GM12878 (cell line): Measurements from ENCODE around the gene FJX1. TPM values are rescaled to one million over a fixed set of nuclear protein-coding genes. Genes with fewer than 3 reads are reported as not detected.

Experiments
- ATAC-seq: fragments of 200-7000 bp; cut with Tn5 transposase; 3 replicates; pipeline ENCODE4 v1.9.1; 2020; ENCODE audit warnings: mild to moderate bottlenecking, moderate library complexity
- BruUV-seq: library from RNA; stranded (reverse); fragments of 400-500 nt; replicated peaks from 2 replicates; lab custom pipeline; 2021; lab: Mats Ljungman, UMichigan
- CTCF ChIA-PET: fragments of 300-600 bp; sonication (Branson Sonifier 250); formaldehyde crosslinking; extraction: SDS; loops from one replicate; lab custom pipeline; 2021; ENCODE audit warnings: inconsistent platforms; lab: Yijun Ruan, JAX
- POLR2A ChIA-PET: fragments of 350-600 bp; formaldehyde crosslinking; extraction: SDS; loops from one replicate; lab custom pipeline; 2021; ENCODE audit warnings: inconsistent platforms; lab: Charles Lee
- RAD21 ChIA-PET: fragments of 300-600 bp; sonication (Branson Sonifier 250); formaldehyde crosslinking; loops from one replicate; lab custom pipeline; 2023; ENCODE audit warnings: antibody characterized with exemption; ENCODE audit not compliant: unreplicated experiment; lab: Charles Lee
- SMC1A ChIA-PET: fragments of 300-600 bp; sonication (Branson Sonifier 250); formaldehyde crosslinking; loops from one replicate; lab custom pipeline; 2023; ENCODE audit not compliant: unreplicated experiment, uncharacterized antibody; lab: Charles Lee
- DNase-seq: peaks from one replicate; pipeline ENCODE4 v3.0.0-alpha.2; 2011; ENCODE audit warnings: low read depth, low spot score
- FAIRE-seq: peaks from 3 replicates; lab custom pipeline; 2011; peaks lifted over from hg19 to GRCh38; lab: Jason Lieb, UNC
- H2AFZ ChIP-seq: 2 replicates; pipeline ENCODE4 v1.6.0; 2011; ENCODE audit warnings: low read depth, low read length, control low read depth; ENCODE audit not compliant: control insufficient read depth
- H3K27ac ChIP-seq: 2 replicates; pipeline ENCODE4 v1.5.1; 2011; ENCODE audit warnings: control low read depth; ENCODE audit not compliant: control insufficient read depth, insufficient read depth
- H3K27me3 ChIP-seq, 2 experiments: replicated peaks in 1 of 2; 2 replicates each; pipeline versions ENCODE4 v1.6.0 to v1.6.1; 2011; ENCODE audit warnings: low read length in 1 of 2; ENCODE audit not compliant: control insufficient read depth in 2 of 2, insufficient read depth in 2 of 2
- H3K36me3 ChIP-seq, 2 experiments: 2 replicates each; pipeline ENCODE4 v1.5.1; 2011; ENCODE audit warnings: low read length in 1 of 2; ENCODE audit not compliant: control insufficient read depth in 2 of 2, insufficient read depth in 2 of 2
- H3K4me1 ChIP-seq: 2 replicates; pipeline ENCODE4 v1.6.1; 2011; ENCODE audit warnings: mild to moderate bottlenecking, low read length, moderate library complexity, mixed read lengths; ENCODE audit not compliant: control insufficient read depth, insufficient read depth
- H3K4me2 ChIP-seq: 2 replicates; pipeline ENCODE4 v1.6.0; 2011; ENCODE audit warnings: control low read depth; ENCODE audit not compliant: control insufficient read depth, insufficient read depth
- H3K4me3 ChIP-seq: fragments of 200-600 bp; sonication (generic); 2 replicates; pipeline ENCODE4 v1.5.1; 2016
- H3K79me2 ChIP-seq: 2 replicates; pipeline ENCODE4 v1.6.0; 2011; ENCODE audit warnings: low read length; ENCODE audit not compliant: control insufficient read depth, insufficient read depth
- H3K9ac ChIP-seq: 2 replicates; pipeline ENCODE4 v1.8.0; 2011; ENCODE audit warnings: low read length, control low read depth, mixed read lengths; ENCODE audit not compliant: control insufficient read depth, insufficient read depth
- H3K9me3 ChIP-seq: replicated peaks from 3 replicates; pipeline ENCODE4 v1.5.1; 2011; ENCODE audit warnings: mild to moderate bottlenecking, low read length; ENCODE audit not compliant: control insufficient read depth, insufficient read depth
- H4K20me1 ChIP-seq: 2 replicates; pipeline ENCODE4 v1.6.0; 2011; ENCODE audit not compliant: control insufficient read depth, insufficient read depth
- CHD2 ChIP-seq: IDR thresholded peaks from 2 replicates; pipeline ENCODE4 v1.6.1; 2011; ENCODE audit warnings: low read depth, low read length, improper control_type of control experiment, borderline replicate concordance
- CREB1 ChIP-seq: IDR thresholded peaks from 2 replicates; pipeline ENCODE4 v1.6.1; 2012; ENCODE audit warnings: low read depth, mild to moderate bottlenecking, inconsistent platforms
- EGR1 ChIP-seq, 2 experiments: IDR thresholded peaks; 1 replicate in 1 of 2; 2 replicates in 1 of 2; pipeline ENCODE4 v1.6.1; 2011 to 2012; ENCODE audit warnings: low read depth in 2 of 2, low read length in 2 of 2, borderline replicate concordance in 1 of 2, mild to moderate bottlenecking in 1 of 2, moderate library complexity in 1 of 2
- HDAC2 ChIP-seq: fragments of 200-600 bp; sonication (generic); IDR thresholded peaks from 2 replicates; pipeline ENCODE4 v1.6.1; 2017
- HDGF ChIP-seq: fragments of 450-650 bp; IDR thresholded peaks from 2 replicates; pipeline ENCODE4 v1.6.1; 2016; ENCODE audit warnings: antibody characterized with exemption
- MEF2B ChIP-seq: fragments of 450-650 bp; IDR thresholded peaks from 2 replicates; pipeline ENCODE4 v1.6.1; 2018; ENCODE audit warnings: mild to moderate bottlenecking, moderate library complexity; ENCODE audit not compliant: partially characterized antibody, poor library complexity, severe bottlenecking
- MXI1 ChIP-seq: fragments of 150-350 bp; IDR thresholded peaks from 2 replicates; pipeline ENCODE4 v1.6.1; 2011; ENCODE audit warnings: low read depth, mild to moderate bottlenecking, inconsistent platforms, low read length, improper control_type of control experiment
- NRF1 ChIP-seq: conservative IDR thresholded peaks from 2 replicates; pipeline ENCODE4 v1.6.1; 2011; ENCODE audit warnings: mild to moderate bottlenecking, low read depth, low read length, improper control_type of control experiment
- PAX5 ChIP-seq: IDR thresholded peaks from 2 replicates; pipeline ENCODE4 v1.6.1; 2011; ENCODE audit warnings: low read depth, low read length, borderline replicate concordance
- RUNX3 ChIP-seq: IDR thresholded peaks from 2 replicates; pipeline ENCODE4 v1.6.1; 2012; ENCODE audit warnings: low read length, inconsistent platforms
- SKIL ChIP-seq: fragments of 450-650 bp; IDR thresholded peaks from 2 replicates; pipeline ENCODE4 v1.6.1; 2017; ENCODE audit warnings: mild to moderate bottlenecking, low read depth, inconsistent platforms; ENCODE audit not compliant: poor library complexity, severe bottlenecking
- TCF12 ChIP-seq: IDR thresholded peaks from 2 replicates; pipeline ENCODE4 v1.6.1; 2011; ENCODE audit warnings: low read depth, mild to moderate bottlenecking, low read length
- TCF7 ChIP-seq: IDR thresholded peaks from 2 replicates; pipeline ENCODE4 v1.6.1; 2014; ENCODE audit warnings: antibody characterized with exemption, borderline replicate concordance
- ZBTB40 ChIP-seq: fragments of 450-650 bp; IDR thresholded peaks from 2 replicates; pipeline ENCODE4 v1.6.1; 2016; ENCODE audit warnings: mild to moderate bottlenecking, moderate library complexity, borderline replicate concordance
- ZSCAN29 ChIP-seq: fragments of 450-650 bp; IDR thresholded peaks from 2 replicates; pipeline ENCODE4 v1.6.1; 2017; ENCODE audit warnings: mild to moderate bottlenecking, moderate library complexity
- WGBS: methylation state at CpG from one replicate; pipeline ENCODE4 v1.1.6; 2016; ENCODE audit warnings: low lambda C conversion rate; ENCODE audit not compliant: insufficient replicate concordance, insufficient coverage; ENCODE audit errors: missing lambda C conversion rate; 5-methylcytosine and 5-hydroxymethylcytosine counted together
- in situ Hi-C: fragments of 300-500 bp; cut with MboI; formaldehyde crosslinking; loops from 9 replicates; pipeline ENCODE4 v1.14.3; 2018; ENCODE audit warnings: mixed read lengths
- intact Hi-C: fragments of 100-400 bp; cut with micrococcal nuclease; formaldehyde crosslinking; loops from one replicate; pipeline ENCODE4 v1.14.2; 2022; ENCODE audit not compliant: unreplicated experiment
- polyA plus RNA-seq, 11 experiments: library from polyadenylated mRNA; depleted of rRNA in 4 of 11; unstranded in 6 of 11; stranded (reverse) in 5 of 11; fragments of >200 nt; fragmentation: Nextera tagmentation in 4 of 11; fragmentation: Illumina TruSeq in 1 of 11; extraction: Ambion mirVana in 4 of 11; extraction: Trizol in 1 of 11; gene quantifications; 1 replicate in 1 of 11; 2 replicates in 10 of 11; pipeline versions ENCODE4 v1.2.1 to v1.2.3, GENCODE V29; 2011 to 2016; ENCODE audit warnings: inconsistent platforms in 2 of 11, missing spikeins in 2 of 11, low read depth in 1 of 11
- total RNA-seq, 4 experiments: library from RNA; depleted of rRNA in 3 of 4; stranded (reverse); fragments of >200 nt in 3 of 4; fragmentation: Illumina TruSeq in 1 of 4; extraction: Trizol in 1 of 4; gene quantifications; 2 replicates each; pipeline versions ENCODE4 v1.2.1 to v1.2.3, GENCODE V29; 2013 to 2021

Gene FJX1
- total and polyA plus RNA-seq, 10 of the 15 experiments (the other 5 are each of a cell fraction or from before 2014, with no cell fraction given) = 1.7 to 26.1 (median 10.0) TPM

DNA sequence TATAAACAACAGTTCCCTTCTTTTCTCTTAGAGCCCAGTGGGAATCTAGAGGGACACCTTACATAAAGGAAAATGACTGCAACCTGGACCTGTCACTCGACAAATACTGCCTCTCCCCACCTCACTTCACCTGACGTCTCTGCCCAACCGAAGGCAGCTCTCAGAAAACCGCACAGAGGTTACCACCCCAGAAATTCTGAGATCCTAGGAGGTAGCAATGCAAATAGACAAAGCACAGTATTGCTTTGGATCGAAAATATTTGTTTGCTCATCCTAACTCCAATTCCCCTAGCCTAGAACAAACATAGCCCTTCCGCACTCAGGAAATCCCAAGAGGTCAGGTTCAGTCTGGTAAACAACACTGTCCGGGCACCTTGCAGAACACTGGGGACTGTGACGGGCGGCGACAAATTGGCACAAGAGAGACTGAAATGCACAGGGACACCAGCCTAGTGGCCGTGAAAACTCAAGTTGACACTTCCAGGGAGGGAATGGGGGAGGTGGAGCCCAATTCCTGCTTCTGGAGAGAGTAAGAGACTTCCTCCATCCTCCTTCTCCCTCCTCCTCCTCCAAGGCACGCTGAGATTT, 43.9 kb downstream of the FJX1 start (continued):
- TF ChIP-seq SKIL (peak; percentile 48), TCF12 (no peak), RUNX3 (peak; percentile 10; the same call in 1 of the 2 replicates), HDAC2 (no peak), CHD2 (no peak), MEF2B (no peak)

- DNase-seq (peak; percentile 37), FAIRE-seq (peak; percentile 91), ATAC-seq (peak; percentile 93)
- BruUV-seq = TSS peak; percentile 74
- Histone ChIP-seq H3K4me1 (peaks cover 7% of the 10 kb centered on the region), H3K79me2 (peaks cover 39% of the 10 kb centered on the region), H3K9me3 (peaks cover 12% of the 10 kb centered on the region), H3K9ac (peak within 1 kb of the TSS; percentile 65), H3K36me3 (no peaks in the 10 kb centered on the region), H2AFZ (peak within 1 kb of the TSS; percentile 78), H4K20me1 (no peaks in the 10 kb centered on the region), H3K27me3 (no peaks in the 10 kb centered on the region), H3K4me2 (peak within 1 kb of the TSS; percentile 79), H3K27ac (peak within 1 kb of the TSS; percentile 70), H3K4me3 (peak within 1 kb of the TSS; percentile 73)
- CTCF ChIA-PET = interaction anchor here (1.1 kb wide), 1 partner anchor 159 kb away, joined by 3 read pairs; no protein-coding TSS in a partner anchor
- RAD21 ChIA-PET = interaction anchor here (1.6 kb wide), 1 partner anchor 159 kb away, joined by 7 read pairs; no protein-coding TSS in a partner anchor
- POLR2A ChIA-PET = no interaction called here
- in situ Hi-C loops (no loop called here), intact Hi-C loops (loop anchor here (1.0 to 2.0 kb wide), 2 partner anchors 45 to 60 kb away; partner anchors contain the start of gene FJX1)
- SMC1A ChIA-PET = interaction anchor here (1.1 kb wide), 1 partner anchor 139 kb away, joined by 3 read pairs; no protein-coding TSS in a partner anchor
- 2% methylated on average over 51 of the region's 82 CpGs for WGBS
- peak; percentile 97 for TF ChIP-seq HDGF
- TF ChIP-seq TCF7 = no peak
- TF ChIP-seq ZBTB40 = peak; percentile 88
- TF ChIP-seq NRF1 = no peak
- TF ChIP-seq EGR1 (IDR thresholded peaks at IDR 0.05; ENCODE audit: borderline replicate concordance in 1 of 2, low read depth in 2 of 2, low read length in 2 of 2) = peak in 1 of 2 experiments; percentile 88; a peak in 1 of 3 replicates
- peak; percentile 71; the same call in 1 of the 2 replicates for TF ChIP-seq CREB1
- peak; percentile 79; the same call in 1 of the 2 replicates for TF ChIP-seq MXI1
- TF ChIP-seq PAX5 = 0 out of 2 replicates have a peak, but pooled peaks have one; percentile 5
- 0 out of 2 replicates have a peak, but pooled peaks have one; percentile 18 for TF ChIP-seq ZSCAN29
Observed at GRCh38 chr11:35662649-35663407, 44.6 kb downstream of the FJX1 start, which contains the start of gene TRIM44. TRIM44 (plus strand) TSS chr11:35662775; CDS start chr11:35663112, 337 bp downstream.
